Effector memory CD8-positive, alpha-beta T cell (primary cell): ENCODE data around the gene EXO1.

Experiments
- ATAC-seq: fragments of 150-1000 bp; cut with Tn5 transposase; replicated peaks from 2 replicates; pipeline ENCODE4 v1.10.0; 2021; ENCODE audit warnings: mild to moderate bottlenecking, moderate library complexity
- DNase-seq, 3 experiments: peaks; one replicate each; pipeline ENCODE4 v3.0.0; 2021
- H3K27ac Mint-ChIP-seq, 2 donors: one replicate each; pipeline ENCODE4 v1.8.0; 2022; ENCODE audit warnings: mild to moderate bottlenecking in 2 of 2, mixed read lengths in 2 of 2, moderate library complexity in 2 of 2
- H3K27me3 Mint-ChIP-seq, 2 donors: one replicate each; pipeline ENCODE4 v1.8.0; 2022; ENCODE audit warnings: mixed read lengths in 2 of 2
- H3K36me3 Mint-ChIP-seq: one replicate; pipeline ENCODE4 v1.8.0; 2022; ENCODE audit warnings: mild to moderate bottlenecking, moderate library complexity, mixed read lengths; ENCODE audit not compliant: insufficient read depth
- H3K4me1 Mint-ChIP-seq, 2 donors: one replicate each; pipeline ENCODE4 v1.8.0; 2022; ENCODE audit warnings: low read depth in 2 of 2, mixed read lengths in 2 of 2
- H3K4me3 Mint-ChIP-seq, 2 donors: one replicate each; pipeline ENCODE4 v1.8.0; 2022; ENCODE audit warnings: mild to moderate bottlenecking in 2 of 2, mixed read lengths in 2 of 2, moderate library complexity in 2 of 2
- H3K9me3 Mint-ChIP-seq, 2 donors: one replicate each; pipeline ENCODE4 v1.8.0; 2022; ENCODE audit warnings: mixed read lengths in 2 of 2

The EXO1 gene

GRCh38 chr1:241924080-241924808 lies 76.2 kb downstream of the EXO1 start:
- no peaks in the 10 kb centered on the region for H3K36me3 Mint-ChIP-seq
- ATAC-seq (no peak), DNase-seq (no peak)
- no peaks in the 10 kb centered on the region for H3K4me1 Mint-ChIP-seq
- peaks cover 0 to 10% of the 10 kb centered on the region in 2 donors for H3K27me3 Mint-ChIP-seq
- H3K4me3 Mint-ChIP-seq = no peak overlapping the region
- no peaks in the 10 kb centered on the region for H3K9me3 Mint-ChIP-seq
- no peak overlapping the region for H3K27ac Mint-ChIP-seq

- H3K4me1 Mint-ChIP-seq = no peaks in the 10 kb centered on the region
- no peak for DNase-seq
- H3K27me3 Mint-ChIP-seq = peaks cover under 1 to 13% of the 10 kb centered on the region in 2 donors
- H3K36me3 Mint-ChIP-seq = no peaks in the 10 kb centered on the region
- ATAC-seq = no peak
- H3K9me3 Mint-ChIP-seq = no peaks in the 10 kb centered on the region
- no peak overlapping the region for H3K4me3 Mint-ChIP-seq
- no peak overlapping the region for H3K27ac Mint-ChIP-seq
Measured at GRCh38 chr1:241926141-241926540, 78.1 kb downstream of the EXO1 start.

- ATAC-seq (no peak), DNase-seq (no peak)
- Mint-ChIP-seq H3K27ac (no peak overlapping the region), H3K4me1 (no peaks in the 10 kb centered on the region), H3K36me3 (no peaks in the 10 kb centered on the region), H3K9me3 (no peaks in the 10 kb centered on the region), H3K27me3 (peaks cover 8 to 23% of the 10 kb centered on the region in 2 donors), H3K4me3 (no peak overlapping the region)
Measured at GRCh38 chr1:241927321-241927720, 79.3 kb downstream of the EXO1 start.

- ATAC-seq (no peak), DNase-seq (no peak)
- no peaks in the 10 kb centered on the region for H3K4me1 Mint-ChIP-seq
- no peak overlapping the region for H3K4me3 Mint-ChIP-seq
- no peaks in the 10 kb centered on the region for H3K9me3 Mint-ChIP-seq
- H3K27ac Mint-ChIP-seq = no peak overlapping the region
- peaks cover 8 to 41% of the 10 kb centered on the region in 2 donors for H3K27me3 Mint-ChIP-seq
- H3K36me3 Mint-ChIP-seq = no peaks in the 10 kb centered on the region
Measured at GRCh38 chr1:241932845-241933244, 84.8 kb downstream of the EXO1 start.

- peaks cover 0 to 7% of the 10 kb centered on the region in 2 donors for H3K9me3 Mint-ChIP-seq
- no peak overlapping the region for H3K4me3 Mint-ChIP-seq
- DNase-seq = no peak
- no peaks in the 10 kb centered on the region for H3K4me1 Mint-ChIP-seq
- peaks cover 8 to 36% of the 10 kb centered on the region in 2 donors for H3K27me3 Mint-ChIP-seq
- H3K27ac Mint-ChIP-seq = no peak overlapping the region
- ATAC-seq = no peak
- no peaks in the 10 kb centered on the region for H3K36me3 Mint-ChIP-seq
Measured at GRCh38 chr1:241934201-241934848, 86.3 kb downstream of the EXO1 start.

GRCh38 chr1:241934866-241935265 lies 86.9 kb downstream of the EXO1 start:
- no peaks in the 10 kb centered on the region for H3K36me3 Mint-ChIP-seq

More at GRCh38 chr1:241934866-241935265, 86.9 kb downstream of the EXO1 start:
- H3K27ac Mint-ChIP-seq = no peak overlapping the region
- H3K4me1 Mint-ChIP-seq = no peaks in the 10 kb centered on the region
- peaks cover 8 to 34% of the 10 kb centered on the region in 2 donors for H3K27me3 Mint-ChIP-seq
- H3K9me3 Mint-ChIP-seq = peaks cover 0 to 7% of the 10 kb centered on the region in 2 donors
- DNase-seq (no peak), ATAC-seq (no peak)
- H3K4me3 Mint-ChIP-seq = no peak overlapping the region
